Activated CD4-positive, alpha-beta T cell treated with anti-CD3 and anti-CD28 coated beads, Interleukin-2, amount 50 U/mL, for 48 hours (primary cell): ENCODE measurements around the gene MXRA5.
"Not testable (repeated sequence)": the region's sequence is repeated elsewhere in the genome, so short reads cannot be mapped to it uniquely, and the experiment has no call there.

Source experiments
- DNase-seq, 2 experiments: peaks; one replicate each; pipeline ENCODE4 v3.0.0-alpha.2; 2020

The MXRA5 gene, protein sequence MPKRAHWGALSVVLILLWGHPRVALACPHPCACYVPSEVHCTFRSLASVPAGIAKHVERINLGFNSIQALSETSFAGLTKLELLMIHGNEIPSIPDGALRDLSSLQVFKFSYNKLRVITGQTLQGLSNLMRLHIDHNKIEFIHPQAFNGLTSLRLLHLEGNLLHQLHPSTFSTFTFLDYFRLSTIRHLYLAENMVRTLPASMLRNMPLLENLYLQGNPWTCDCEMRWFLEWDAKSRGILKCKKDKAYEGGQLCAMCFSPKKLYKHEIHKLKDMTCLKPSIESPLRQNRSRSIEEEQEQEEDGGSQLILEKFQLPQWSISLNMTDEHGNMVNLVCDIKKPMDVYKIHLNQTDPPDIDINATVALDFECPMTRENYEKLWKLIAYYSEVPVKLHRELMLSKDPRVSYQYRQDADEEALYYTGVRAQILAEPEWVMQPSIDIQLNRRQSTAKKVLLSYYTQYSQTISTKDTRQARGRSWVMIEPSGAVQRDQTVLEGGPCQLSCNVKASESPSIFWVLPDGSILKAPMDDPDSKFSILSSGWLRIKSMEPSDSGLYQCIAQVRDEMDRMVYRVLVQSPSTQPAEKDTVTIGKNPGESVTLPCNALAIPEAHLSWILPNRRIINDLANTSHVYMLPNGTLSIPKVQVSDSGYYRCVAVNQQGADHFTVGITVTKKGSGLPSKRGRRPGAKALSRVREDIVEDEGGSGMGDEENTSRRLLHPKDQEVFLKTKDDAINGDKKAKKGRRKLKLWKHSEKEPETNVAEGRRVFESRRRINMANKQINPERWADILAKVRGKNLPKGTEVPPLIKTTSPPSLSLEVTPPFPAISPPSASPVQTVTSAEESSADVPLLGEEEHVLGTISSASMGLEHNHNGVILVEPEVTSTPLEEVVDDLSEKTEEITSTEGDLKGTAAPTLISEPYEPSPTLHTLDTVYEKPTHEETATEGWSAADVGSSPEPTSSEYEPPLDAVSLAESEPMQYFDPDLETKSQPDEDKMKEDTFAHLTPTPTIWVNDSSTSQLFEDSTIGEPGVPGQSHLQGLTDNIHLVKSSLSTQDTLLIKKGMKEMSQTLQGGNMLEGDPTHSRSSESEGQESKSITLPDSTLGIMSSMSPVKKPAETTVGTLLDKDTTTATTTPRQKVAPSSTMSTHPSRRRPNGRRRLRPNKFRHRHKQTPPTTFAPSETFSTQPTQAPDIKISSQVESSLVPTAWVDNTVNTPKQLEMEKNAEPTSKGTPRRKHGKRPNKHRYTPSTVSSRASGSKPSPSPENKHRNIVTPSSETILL (N-terminal part only)

DNA sequence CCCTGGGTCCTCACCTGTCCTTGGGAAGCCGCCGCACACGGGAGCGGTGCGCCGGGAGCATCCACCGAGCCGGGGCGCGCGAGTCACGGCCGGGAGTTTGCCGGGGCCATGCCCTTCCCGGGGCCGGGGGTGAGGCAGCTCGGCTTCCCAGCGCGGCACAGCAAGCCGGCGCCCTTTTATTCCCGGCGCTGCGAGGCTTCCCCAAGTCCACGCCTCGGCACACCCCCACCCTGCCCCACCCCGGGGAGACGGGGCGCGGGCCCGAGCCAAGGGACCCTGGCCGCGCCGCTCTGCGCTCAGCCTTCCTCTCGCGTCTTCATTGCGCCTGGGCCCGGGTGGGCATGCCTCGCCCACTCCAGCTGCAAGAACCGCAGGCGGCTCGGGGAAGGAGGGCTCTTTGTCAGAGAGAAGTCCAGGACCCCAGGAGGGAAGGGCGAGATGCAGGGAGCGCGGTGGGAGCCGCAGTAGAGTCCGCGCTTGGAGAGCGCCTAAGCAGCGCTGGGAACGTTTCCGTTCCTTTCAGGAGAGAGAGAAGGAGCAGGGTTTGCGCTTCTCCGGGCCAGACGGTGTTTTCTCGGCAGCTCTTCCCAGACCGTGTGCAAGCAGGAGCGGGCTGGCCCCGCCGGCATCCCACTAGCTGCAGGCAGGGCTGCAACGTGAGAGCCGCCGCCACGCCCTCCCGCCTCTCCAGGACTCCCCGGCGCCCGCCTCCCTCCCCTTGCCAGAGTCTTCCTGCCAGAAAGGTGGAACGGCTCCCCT lies at the start of gene MXRA5:
TSS of gene MXRA5 (minus strand) at position 152 of the 759 bp plus-strand sequence. CDS start 2,819 bp downstream, outside the sequence.
- DNase-seq, result no peak

DNA sequence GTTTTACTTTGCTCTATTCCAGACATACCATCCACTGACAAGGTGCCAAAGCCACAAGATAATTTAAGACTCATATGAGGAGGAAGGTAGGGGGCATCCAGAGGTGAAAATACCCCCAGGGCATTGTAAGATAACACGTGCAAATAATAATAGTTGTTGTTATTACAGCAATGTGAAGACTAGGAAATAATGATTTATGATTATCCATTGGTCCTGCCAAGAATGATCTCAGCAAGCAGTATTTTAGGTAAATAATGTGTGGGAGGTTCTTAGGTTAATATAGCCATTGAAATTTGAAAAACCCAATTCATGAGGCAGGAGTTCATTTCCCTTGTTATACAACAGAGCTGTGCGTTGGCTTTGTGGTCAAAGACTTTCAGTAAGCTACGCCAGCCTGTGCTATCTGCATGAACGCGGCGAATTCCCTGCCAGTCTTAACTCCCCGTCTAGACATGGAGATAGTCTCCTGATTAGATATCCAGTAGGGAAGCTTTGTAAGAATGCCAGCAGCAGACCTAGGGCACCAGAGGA lies 47.2 kb upstream of the MXRA5 start:
- no peak for DNase-seq

DNA sequence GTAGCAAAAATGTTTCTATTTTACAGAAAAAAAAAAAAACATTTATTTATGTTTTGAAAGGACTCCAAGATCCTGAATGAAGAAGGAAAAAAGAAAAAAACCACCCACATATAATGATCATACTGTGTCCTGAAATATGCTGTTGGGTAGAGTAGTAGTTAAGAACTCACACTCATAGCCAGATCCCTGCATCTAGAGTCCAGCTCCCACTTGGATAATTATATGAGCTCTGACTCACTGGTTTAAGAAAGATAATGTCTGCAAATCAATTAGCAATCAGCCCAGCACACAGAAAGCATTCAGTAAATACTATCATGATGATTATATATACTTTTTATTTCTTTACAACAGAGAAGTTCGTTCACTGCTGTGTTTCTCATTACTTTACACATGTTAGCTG lies 46.7 kb upstream of the MXRA5 start:
- DNase-seq, result no peak

DNA sequence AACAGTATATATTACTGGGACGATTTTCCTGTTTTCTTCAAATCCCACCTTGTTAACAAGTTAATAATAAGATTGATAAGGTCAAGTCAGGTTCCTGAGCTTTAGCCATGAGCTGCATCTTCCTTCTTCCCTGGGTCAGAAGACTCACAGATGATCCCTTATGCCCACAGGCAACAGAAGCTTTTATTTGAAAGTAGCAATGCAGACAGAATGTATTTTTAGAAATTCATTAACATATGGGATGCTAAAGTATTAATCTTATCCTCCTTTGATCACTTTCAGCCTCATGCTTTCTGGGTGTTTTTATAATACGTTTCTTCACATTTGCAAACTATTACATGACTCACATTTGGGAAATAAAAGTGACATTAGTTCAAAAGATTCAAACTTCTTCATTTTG lies 42.0 kb upstream of the MXRA5 start:
- no peak for DNase-seq

DNA sequence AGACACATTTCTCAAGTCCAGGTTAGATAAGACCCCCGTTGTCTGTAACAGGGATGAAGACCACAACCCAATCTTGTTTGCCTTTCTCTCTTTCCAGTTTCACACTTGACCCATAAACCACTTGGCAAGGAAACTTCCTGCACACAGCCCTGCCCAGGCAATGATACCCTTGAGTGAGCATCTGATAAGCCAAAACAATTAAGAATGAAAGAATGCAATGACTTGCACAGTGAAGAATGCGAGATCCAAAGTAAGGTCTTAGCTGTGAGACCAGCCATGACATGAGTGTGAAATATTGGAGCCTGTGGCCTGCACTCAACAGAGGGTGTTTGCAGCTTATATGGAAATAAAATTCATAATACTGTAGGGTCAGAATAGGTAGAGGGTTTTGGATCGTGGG lies 37.9 kb upstream of the MXRA5 start:
- DNase-seq, result no peak

DNA sequence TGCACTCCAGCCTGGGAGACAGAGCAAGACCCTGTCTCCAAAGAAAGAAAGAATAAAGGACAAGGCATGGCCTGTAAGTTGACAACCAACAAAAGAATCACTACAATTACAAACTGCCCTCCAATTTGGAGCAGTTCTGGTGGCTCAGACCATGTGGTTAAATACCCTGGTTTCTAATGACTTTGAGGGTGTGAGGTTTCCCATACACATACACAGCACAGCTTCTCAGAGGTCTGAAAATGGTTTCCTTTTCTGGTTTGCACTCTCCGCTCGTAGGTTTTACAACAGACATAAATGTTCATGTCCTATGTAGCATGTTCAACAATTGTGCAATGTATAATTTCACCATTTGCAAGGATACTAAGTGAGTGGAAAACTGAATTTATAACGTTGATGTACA lies 34.2 kb upstream of the MXRA5 start:
- no peak for DNase-seq

DNA sequence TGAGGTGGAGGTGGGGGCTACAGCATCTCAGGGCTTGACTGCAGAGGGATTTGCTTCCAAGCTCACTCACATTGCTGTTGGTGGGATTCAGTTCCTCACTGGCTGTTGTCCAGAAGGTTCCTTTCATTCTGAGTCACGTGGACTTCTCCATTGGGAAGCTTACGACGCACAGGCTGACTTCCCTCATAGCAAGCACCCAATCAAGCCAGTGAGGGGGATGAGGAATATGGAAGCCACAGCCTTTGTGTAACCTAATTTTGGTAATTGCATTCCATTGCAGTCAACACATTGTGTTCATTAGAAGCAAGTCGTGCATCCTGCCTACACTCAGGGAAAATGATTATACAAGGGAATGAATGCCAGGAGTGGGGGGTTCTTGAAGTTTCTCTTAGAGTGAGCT lies 32.7 kb upstream of the MXRA5 start:
- no peak for DNase-seq

DNA sequence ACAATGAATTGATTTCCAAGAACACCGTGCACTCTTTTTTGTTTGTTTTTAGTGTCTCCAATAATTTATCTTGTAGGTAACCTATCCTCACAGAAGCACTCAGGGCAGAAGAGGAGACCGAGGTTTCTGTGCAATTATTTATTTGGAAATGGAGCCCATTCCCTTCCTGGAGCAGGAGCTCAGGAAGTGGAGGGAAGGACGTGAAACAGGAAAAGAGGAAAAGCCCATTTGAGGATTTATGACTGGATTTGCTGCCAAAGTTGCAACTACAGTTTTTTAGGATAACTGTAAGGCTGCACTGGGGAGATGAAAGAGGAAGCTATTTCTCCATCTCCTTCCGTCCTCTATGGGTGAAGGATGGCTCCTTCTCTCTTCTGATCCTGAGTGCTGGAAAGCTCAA lies 31.7 kb upstream of the MXRA5 start:
- no peak for DNase-seq

DNA sequence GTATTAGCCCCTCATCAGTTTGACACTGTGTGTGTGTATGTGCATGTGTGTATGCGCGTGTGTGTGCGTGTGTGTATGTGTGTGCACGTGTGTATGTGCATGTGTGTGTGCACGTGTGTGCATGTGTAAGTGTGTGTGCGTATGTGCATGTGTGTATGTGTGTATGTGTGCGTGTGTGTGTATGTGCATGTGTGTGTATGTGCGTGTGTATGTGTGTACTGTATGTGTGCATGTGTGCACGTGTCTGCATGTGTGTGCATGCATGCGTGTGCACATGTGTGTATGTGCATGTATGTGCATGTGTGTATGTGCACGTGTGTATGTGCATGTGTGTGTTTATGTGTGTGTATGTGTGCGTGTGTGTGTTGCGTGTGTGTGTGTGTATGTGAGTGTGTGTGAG lies 31.1 kb upstream of the MXRA5 start:
- no peak for DNase-seq

DNA sequence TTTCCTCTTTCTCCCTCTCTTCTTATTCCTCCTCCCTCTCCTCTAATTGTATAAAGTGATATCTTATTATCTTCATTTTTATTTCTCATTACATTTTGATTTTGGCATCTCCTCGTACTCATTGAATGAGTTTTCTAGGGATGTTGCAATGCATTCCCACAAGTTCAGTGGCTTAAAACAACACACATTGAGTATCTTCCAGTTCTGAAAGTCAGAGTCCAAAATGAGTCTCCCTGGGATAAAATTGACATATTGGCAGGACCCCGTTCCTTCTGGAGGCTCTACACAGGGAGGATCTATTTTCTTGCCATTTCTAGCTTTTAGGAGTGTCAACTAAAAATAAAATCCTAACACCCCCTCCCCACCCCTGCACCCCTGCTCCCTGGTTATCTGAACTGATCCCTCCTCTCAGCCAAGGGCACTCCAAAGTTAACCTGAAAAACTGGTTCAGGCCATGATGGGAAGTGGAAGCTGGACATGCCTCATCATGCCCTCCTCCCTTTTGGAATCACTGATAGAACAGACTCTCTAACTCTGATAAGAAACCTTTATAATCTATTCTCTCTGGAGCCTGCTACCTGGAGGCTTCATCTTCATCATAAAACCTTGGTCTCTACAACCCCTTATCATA lies 29.5 kb upstream of the MXRA5 start:
- not testable (repeated sequence) for DNase-seq

DNA sequence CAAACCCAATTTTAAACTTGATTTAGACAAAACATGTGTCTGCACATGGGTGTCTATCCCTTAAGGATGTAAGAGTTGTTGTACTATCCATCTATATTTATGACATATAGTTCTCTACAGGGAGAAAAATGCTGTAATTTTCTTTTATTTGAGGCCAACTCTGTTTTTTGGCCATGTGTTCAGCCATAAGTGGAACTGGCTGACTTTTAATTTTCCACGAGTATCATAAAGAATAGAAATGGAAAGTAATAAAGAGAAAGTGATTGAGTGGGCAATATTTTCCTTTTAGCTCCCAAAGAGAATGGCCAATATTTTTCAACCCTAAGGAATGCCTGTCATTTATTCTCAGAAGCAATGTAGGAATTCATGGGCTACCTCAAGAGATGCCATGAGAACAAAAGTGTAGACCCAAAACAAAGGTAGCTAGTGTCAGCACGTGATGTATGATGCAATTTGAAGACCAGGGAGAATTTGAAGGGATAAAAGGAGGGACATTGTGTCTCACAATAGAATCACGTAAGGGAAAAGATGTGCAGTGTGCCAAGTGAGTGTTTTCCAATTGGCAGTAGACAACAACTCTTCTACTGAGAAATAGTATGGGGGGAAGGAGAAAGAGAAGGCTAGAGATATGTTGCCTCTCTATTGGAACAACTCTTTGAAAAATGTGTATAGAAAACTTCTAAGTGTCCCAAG lies 27.8 kb upstream of the MXRA5 start:
- no peak for DNase-seq

DNA sequence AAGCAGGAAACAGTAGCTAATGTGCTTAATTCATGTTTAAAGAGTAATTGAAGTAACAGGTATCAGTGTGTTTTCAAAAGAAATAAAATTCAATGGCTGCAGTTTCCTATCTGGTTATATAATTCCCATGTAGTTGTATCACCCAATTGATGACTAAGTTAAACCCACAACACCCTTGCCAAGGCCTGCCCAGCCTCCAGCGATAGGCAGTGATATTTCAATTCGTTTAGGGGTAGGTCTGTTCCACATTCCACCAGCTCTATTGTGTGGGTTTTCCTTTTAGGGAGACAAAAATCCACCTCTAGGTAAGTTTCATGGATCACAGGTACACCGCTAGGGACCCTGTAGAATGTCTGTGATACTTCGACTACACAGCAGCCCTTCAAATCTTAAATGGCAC lies 24.7 kb upstream of the MXRA5 start:
- no peak for DNase-seq

DNA sequence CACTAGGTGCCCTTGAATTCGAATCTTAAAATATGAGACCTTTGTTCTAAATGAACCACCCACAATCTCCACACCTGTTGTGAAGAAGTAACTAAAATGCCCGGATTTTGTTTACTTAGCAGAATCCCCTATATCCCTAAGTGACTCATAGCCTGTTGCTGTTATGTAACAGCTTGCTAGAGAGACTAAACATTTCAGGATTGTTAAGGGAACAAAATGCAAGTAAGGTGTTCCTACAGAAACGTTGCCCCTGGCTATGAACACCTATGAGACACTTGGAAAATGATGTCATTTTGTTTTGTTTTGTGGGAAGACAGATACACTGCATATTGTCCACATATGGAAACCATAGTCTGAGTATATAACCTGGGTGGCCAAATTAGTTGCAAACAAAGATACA lies 24.2 kb upstream of the MXRA5 start:
- DNase-seq, result no peak

DNA sequence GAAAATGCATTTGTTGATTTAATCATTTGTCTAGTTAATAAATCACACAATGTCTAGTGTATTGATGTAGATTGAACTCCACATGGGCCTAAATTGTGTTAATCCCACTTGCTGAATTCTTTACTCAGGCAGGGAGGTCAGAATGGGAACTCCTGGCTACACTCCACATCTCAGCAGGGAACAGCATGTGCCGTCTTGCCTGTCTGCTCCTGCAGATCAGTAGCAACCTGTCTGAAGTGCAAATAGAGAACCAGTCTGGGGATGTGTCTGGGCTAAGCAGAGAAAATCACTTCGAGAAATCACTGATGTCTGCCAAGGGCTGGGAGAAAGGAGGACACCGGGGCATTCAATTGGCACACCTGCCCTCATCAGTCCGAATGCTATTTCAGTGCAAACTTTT lies 16.5 kb upstream of the MXRA5 start:
- DNase-seq, result no peak

DNA sequence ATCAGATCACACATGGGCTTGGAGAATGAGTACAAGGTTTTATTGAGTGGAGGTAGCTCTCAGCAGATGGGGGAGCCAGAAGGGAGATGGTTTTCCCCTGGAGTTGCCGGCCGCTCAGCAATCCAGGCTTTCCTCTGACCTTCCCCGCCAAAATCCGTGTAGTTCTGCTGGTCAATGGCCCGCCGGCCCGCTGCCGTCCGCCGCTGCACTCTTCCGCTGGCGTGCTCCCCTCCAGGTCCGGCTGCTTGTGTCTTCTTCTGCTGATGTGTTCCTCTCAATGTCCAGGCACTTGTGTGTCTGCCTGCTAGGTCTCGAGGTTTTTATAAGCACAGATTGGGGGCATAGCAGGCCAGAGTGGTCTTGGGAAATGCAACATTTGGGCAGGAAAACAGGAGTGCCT lies 14.4 kb upstream of the MXRA5 start:
- DNase-seq, result no peak

DNA sequence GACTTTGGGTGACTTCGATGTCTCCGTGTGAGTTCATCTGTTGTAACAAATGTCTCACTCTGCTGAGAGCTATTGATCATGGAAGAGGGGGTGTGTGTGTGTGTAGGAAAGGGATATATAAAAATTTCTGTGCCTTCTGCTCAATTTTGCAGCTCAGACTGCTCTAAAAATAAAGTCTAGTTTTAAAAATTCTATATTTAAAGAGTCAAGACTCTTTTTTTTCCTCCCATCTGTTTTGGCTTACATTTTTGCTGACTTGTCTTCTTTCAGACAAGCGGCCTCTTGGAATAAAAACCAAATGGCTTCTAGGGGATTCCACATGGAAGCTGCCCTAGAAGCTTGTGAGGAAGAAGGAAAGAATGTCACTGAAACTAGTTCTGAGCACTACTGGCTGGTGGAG lies 6.3 kb upstream of the MXRA5 start:
- DNase-seq, result not testable (repeated sequence)

DNA sequence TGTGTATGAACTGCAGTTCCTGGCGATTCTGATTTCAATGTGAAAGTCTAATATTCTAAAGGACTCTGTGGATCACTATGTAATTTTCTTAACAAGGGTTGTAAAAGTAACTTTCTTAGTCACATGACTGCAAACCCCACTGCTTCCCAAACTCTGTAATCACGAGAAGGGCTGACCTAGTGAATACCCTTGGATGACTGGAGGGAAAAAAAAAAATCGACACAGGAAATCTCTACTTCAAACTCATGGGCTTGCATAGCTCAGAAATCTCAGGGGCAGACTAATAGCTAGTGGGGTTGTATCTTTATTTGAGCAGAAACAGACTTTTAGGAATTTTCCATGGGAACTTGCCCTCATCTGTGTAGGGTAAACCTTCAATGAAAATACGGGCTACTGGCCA lies 4.8 kb upstream of the MXRA5 start:
- DNase-seq, result no peak

DNA sequence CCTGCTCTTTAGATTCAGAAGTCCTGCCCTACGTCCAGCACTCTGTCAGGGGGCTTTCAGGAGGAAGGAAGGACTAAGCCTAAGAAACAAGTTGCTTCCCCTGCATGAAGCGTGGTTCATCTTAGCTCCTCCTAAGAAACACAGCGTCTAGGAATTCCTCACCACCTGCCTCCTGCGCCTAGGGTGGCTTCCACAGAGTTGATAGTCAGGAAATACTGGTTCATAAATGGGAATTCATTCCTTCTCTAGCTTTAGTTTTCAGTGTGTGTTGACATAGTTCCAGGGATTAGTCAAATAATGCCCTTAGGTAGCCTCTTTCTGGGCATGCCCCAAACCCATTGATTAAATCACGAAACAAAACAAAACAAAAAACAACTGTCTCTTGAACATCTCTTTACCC lies 1.7 kb upstream of the MXRA5 start:
- DNase-seq, result no peak

DNA sequence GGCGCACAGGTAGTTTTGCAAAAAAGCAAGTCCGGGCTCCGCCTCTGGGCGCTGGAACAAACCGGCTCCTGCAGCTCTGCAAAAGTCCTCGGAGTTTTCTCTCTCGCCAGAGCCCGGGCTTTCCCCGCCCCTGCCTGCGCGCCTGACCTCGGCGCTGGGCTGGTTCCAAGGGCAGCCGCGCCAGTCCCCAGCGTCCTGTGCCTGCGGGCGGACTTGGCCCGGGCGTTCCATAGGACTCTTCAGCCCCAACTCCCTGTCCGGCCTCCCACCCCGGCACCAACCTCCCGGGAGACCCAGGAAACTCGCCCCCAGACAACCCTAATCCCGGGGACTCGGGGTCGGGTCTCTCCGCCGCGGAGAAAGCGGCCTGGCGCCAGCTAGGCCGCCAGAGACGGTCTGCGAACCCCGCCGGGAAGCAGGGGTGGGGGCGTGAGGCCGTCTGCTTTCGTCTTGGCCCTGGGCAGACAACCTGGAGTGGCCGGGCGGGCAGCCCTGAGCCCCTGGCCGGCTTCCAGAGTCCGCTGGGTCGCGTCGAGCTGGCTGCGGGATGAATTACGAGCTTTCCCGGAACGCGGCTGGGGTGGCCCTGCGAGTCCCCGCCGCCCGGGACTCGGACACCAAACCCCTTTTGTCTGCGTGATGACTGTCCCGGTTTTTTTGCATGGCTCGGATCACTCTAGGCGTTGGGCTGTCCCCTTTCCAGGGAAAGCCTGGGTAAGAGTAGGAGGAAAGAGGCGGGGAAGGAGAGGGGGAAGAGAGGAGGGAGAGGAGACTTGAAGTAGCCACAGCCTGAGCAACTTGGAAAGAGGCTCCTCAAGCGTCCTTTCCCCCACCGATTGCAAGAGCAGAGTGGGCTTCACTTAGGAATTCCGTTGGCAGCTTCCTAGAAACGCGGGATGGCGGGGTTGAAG lies 916 bp downstream of the MXRA5 start:
- no peak for DNase-seq

DNA sequence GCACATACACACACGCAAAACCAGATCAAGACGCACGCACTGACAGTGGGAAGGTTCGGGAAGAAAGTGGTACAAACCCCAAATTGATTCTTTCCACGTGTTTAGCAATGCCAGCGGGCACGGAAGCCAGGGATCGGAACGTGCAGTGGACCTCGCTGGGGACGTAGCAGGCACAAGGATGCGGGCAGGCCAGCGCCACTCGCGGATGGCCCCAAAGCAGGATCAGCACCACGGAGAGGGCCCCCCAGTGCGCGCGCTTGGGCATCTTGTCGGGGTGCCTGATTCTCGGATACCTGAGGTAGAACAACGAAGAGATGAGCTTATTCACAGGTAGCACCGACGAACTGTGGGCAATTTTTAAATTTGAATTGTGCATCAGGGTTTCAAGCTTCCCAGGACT lies 2.9 kb downstream of the MXRA5 start:
- not testable (repeated sequence) for DNase-seq
